GM18909 (cell line): ENCODE measurements around the gene OPA1.
"Not testable (repeated sequence)": the region's sequence is repeated elsewhere in the genome, so short reads cannot be mapped to it uniquely, and the experiment has no call there.

Source experiments
- ATAC-seq: cut with Tn5 transposase; IDR thresholded peaks from one replicate; pipeline ENCODE4 v1.9.1; 2021; ENCODE audit warnings: mild to moderate bottlenecking; ENCODE audit not compliant: unreplicated experiment, poor library complexity

The OPA1 gene

GRCh38 chr3:193586526-193586925, 6.5 kb upstream of the OPA1 start:
- no peak for ATAC-seq

DNA sequence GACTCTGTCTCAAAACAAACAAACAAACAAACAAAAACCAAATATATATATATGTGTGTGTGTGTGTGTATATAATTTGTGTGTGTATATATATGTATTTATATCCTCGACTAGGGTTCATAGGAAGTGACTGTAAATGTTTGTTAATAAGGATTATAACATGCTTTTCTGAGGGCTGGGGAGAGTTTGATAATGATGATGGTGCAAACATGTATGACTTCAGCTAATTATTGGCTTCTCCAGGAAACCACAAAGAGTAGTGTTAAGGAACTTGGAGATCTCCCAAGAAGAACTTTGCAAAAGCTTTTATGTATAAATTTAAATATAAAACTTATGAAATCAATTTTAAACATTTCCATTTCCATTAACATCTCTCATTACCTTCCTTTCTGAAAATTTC, 3.9 kb upstream of the OPA1 start:
- ATAC-seq, result no peak

DNA sequence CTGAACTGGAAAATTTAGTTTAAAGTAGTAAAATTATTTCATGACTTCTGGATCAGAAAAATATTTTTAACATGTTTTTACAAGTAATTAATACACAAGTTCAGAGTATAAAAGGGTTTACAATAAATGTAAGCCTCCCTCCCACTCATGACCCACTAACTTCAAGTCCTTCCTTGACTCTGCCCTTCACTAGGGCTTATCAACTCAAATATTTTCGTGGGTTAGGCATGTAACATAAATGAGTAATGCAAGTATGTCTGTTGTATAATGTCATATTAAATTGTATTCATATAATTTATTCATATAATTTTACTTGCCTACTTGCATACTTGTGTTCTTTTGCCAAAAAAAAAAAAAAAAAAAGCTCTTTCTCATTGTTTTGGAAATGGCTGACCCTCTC, 3.4 kb upstream of the OPA1 start:
- no peak for ATAC-seq

DNA sequence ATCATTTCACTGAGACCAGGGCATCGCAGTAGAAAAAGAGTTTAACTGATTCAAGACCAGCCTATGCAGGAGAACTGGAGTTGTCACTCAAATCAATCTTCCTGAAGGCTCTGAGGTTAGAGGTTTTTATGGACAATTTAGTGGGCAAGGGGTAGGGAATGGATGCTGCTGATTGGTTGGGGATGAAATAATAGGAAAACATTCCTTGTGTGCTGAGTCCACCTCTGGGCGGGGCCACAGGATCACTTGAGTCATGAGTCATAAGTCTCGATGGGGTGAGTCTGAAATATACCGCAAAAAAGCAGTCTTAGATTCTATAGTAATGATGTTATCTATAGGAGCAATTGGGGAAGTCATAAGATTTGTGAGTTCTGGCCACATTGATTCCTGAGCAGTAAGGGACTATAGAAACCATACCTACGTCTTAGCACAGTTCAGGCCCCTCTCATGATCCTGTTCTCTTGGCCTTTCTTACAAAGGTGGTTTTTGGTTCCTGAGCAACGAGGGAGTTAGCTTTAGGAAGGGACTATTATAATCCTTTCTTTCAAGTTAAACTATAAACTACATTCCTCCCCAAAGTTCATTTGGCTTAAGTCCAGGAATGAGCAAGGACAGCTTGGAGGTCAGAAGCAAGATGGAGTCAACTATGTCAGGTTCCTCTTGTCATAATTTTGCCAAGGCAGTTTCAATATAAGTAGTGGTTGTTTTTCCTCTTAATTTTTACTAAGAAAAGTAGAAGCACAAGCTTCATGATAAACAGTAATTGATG, 2.7 kb upstream of the OPA1 start:
- no peak for ATAC-seq

- peak; percentile 15 for ATAC-seq
Measured at GRCh38 chr3:193593668-193594030, 641 bp downstream of the OPA1 start.

DNA sequence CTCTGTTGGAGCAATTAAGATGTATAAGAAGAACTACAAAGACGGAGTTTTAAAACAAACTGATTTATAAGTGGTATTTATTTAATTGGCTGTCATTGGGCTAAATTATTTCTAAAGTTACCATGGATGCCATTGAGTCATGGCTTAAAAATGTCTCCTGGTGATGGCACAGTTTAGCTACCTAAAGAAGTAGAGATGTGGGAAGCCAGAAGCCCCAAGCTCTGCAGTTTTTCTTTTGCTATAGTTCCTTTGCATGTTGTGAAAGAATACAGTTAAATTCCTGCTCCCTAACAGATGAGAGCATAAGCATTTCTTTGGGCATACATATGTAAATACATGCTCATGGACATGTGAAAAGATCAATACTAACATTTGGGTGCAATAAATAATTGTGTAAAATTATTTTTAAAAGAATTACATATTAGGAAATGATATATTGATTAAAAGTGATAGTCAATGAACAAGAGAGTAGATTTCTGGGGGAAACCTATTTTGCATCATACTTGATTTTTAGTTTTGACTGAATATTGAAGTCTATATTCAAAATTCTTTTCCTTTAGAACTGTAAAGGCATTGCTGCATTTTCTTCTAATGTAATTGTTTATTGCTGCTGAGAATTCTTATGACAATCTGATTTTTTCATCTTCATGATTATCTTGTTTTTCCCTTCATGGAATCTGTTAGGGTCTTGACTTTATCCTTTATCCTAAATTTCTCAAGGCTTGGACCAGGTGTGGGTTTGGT, 2.1 kb downstream of the OPA1 start:
- ATAC-seq, result no peak

GRCh38 chr3:193595939-193596487, 3.0 kb downstream of the OPA1 start:
- no peak for ATAC-seq

- ATAC-seq, result no peak
Measured at GRCh38 chr3:193598202-193598601, 5.2 kb downstream of the OPA1 start.

GRCh38 chr3:193599393-193599792, 6.4 kb downstream of the OPA1 start:
- no peak for ATAC-seq

- no peak for ATAC-seq
Measured at GRCh38 chr3:193605876-193606275, 12.9 kb downstream of the OPA1 start.

DNA sequence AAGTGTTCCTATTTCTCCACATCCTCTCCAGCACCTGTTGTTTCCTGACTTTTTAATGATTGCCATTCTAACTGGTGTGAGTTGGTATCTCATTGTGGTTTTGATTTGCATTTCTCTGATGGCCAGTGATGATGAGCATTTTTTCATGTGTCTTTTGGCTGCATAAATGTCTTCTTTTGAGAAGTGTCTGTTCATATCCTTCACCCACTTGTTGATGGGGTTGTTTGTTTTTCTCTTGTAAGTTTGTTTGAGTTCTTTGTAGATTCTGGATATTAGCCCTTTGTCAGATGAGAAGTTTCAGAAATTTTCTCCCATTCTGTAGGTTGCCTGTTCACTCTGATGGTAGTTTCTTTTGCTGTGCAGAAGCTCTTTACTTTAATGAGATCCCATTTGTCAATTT, 13.9 kb downstream of the OPA1 start:
- not testable (repeated sequence) for ATAC-seq

GRCh38 chr3:193610516-193610915, 17.5 kb downstream of the OPA1 start:
- ATAC-seq, result not testable (repeated sequence)

DNA sequence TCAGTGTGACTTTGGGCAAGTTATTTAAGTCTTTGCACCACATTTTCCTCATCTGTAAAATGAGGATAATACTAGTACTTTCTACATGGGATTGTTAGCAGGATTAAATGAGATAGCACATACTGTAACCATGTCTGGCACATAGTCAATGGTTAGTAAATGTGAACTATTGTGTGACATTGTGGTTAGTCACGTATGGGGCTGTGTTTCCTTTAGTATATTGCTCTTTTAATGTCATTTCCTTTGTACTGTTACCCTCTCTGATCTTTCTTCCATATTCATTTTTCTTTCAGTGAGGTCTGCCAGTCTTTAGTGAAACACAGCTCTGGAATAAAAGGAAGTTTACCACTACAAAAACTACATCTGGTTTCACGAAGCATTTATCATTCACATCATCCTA, 21.4 kb downstream of the OPA1 start:
- no peak for ATAC-seq

DNA sequence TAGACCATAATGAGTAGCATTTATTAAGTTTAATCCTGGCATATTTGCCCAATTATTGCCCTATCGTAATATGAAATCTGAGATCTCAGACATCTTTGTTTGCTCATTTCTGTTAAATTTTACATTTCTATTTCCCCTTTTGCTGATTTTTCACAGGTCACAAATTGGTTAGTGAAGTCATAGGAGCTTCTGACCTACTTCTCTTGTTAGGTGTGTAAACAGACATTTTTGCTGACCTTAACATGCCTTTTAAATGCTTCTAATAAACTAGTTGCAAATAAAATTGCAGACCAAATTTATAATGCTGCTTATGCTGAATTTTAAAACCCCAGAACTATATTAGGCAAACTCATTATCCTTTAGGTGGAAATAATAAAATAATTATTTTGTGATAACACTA, 24.6 kb downstream of the OPA1 start:
- ATAC-seq, result no peak

GRCh38 chr3:193620057-193620456, 27.0 kb downstream of the OPA1 start:
- ATAC-seq, result peak; percentile 52

DNA sequence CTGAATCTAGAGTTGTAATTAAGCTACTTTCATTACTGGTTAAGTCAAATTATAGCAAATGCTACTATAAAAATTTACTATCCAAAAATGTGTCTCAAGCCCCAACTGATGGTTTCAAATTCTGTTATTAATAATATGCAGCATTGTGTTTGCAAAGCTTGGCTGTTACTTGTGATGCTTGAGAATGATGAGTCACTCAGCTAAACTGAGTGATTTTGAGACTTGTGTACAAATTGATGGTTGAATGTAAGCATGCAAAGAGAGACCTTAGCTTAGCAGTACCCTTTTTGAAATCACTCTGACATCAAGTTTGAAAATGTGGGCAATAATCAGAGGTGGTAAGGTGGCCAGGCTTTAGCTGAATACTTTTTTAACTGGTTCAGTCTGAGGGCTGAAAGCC, 27.6 kb downstream of the OPA1 start:
- ATAC-seq, result peak; percentile 85

- ATAC-seq, result no peak
Measured at GRCh38 chr3:193621127-193621526, 28.1 kb downstream of the OPA1 start.

DNA sequence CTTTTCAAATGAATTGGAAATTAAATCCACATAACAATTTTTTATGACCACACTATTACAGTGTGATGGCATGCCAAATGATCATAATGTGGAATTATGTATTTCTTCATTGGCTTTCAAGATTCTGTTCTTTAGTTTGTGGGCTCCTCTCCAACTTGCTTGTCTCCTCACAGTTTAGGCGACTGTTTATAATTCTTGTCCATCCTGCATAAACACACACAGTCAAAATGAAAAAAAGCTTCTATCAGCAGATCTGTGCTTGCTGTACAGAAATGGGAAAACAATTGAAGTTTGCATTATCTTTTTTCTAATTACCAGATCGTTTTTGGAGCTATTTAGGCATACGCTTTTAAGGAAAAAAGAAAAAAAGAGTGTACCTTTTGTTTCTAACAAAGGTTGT, 37.0 kb downstream of the OPA1 start:
- no peak for ATAC-seq

- no peak for ATAC-seq
Measured at GRCh38 chr3:193637831-193638230, 44.8 kb downstream of the OPA1 start.

DNA sequence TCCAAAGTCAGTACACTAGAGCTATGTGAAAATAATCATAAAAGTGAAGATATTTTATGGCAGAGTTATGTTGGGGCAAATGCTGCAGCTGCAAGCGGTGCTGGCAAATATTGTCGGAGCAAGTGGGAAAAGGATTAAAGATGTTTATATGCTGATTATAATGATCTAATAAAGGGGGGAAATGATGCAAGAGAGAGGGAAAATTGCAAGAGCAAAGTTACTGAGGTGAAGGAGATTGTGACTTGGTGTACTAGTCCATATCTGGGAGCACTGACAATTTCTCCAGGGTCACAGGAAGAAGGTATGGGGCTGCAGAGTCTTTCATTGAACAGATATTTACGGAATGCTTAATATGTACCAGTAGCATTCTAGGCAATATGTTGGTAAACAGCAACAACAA, 45.8 kb downstream of the OPA1 start:
- no peak for ATAC-seq

DNA sequence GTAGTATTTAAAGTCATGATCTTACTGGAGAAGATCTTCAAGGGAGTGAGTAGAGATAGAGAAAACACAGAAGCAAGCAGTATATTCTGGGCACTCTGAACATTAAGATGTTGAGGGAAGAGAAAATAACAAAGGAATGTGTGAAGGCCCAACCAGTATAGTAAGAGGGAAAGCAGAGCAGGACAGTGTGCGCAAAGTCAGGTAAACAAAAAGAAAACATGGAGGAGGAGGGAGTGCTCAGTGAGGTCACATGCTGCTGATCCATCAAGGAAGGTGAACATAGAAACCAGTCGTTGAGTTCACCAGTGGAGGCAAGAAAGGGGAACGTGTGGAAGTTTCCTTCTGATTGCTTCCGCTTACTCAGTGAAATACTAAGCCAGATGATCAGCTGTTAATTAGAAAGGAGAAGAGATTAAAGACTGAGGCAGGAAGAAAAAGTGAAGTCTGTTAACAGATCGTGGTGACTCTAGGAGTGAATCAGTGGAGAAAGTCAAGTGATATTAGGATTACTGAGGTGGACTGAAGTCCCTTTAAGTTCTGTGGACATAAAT, 47.2 kb downstream of the OPA1 start:
- ATAC-seq, result no peak
